Measurements from ENCODE around the gene TMEM131L. TPM values are rescaled to one million over a fixed set of nuclear protein-coding genes. Genes with fewer than 3 reads are reported as not detected.

Gene TMEM131L
- 5.5 and 6.6 TPM in 2 replicates for total RNA-seq

GRCh38 chr4:153466081-153466948, at the start of gene TMEM131L:
Gene TMEM131L (plus strand): TSS chr4:153466360. CDS start chr4:153466398, 38 bp downstream.

GRCh38 chr4:153684182-153684970, 218.2 kb downstream of the TMEM131L start, which contains the start of gene TLR2:
Gene TLR2 (plus strand): TSS chr4:153684280. CDS start chr4:153702908, 18,628 bp downstream.

Other genes starting within 250 kb of the TMEM131L start
- 1.4 and 4.7 TPM in 2 replicates for gene MND1, start 121.7 kb upstream of the TMEM131L start, total RNA-seq
- 0.17 and 0.32 TPM in 2 replicates for gene TLR2, start 217.9 kb downstream of the TMEM131L start, total RNA-seq